BE2C (cell line): ENCODE data around the gene FAM234B.

Experiments used
- DNase-seq: peaks from one replicate; pipeline ENCODE4 v3.0.0-alpha.2; 2020
- H3K27me3 ChIP-seq: fragments of 250-450 bp; sonication (Bioruptor Pico); 2 replicates; pipeline ENCODE4 v1.5.1; 2020; ENCODE audit warnings: mild to moderate bottlenecking
- H3K36me3 ChIP-seq: fragments of 250-450 bp; sonication (Bioruptor Pico); 2 replicates; pipeline ENCODE4 v1.5.1; 2020; ENCODE audit warnings: mild to moderate bottlenecking
- H3K4me1 ChIP-seq: fragments of 250-450 bp; sonication (Bioruptor Pico); 2 replicates; pipeline ENCODE4 v1.5.1; 2020
- H3K4me3 ChIP-seq: 2 replicates; pipeline ENCODE4 v1.5.1; 2011; ENCODE audit warnings: low read depth, low read length
- H3K9me3 ChIP-seq: fragments of 250-450 bp; sonication (Bioruptor Pico); 2 replicates; pipeline ENCODE4 v1.5.1; 2020
- TF ChIP-seq, protein P1 (sequence below): IDR thresholded peaks from 2 replicates; pipeline ENCODE4 v1.5.1; 2012; ENCODE audit warnings: mild to moderate bottlenecking, low read depth, low read length

FAM234B gene

DNA sequence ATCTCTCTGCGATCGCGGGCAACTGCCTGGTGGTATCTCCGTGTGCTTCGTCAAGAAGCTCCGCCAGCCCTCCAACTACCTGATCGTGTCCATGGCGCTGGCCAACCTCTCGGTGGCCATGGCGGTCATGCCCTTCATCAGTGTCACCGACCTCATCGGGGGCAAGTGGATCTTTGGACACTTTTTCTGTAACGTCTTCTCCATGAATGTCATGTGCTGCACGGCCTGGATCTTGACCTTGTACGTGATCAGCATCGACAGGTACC, 42.5 kb upstream of the FAM234B start:
- Histone ChIP-seq H3K4me1 (no peaks in the 10 kb centered on the region), H3K36me3 (no peaks in the 10 kb centered on the region), H3K27me3 (peaks cover 17% of the 10 kb centered on the region), H3K9me3 (no peaks in the 10 kb centered on the region), H3K4me3 (peak overlapping the region; percentile 63)
- no peak for DNase-seq
- TF ChIP-seq, protein P1, sequence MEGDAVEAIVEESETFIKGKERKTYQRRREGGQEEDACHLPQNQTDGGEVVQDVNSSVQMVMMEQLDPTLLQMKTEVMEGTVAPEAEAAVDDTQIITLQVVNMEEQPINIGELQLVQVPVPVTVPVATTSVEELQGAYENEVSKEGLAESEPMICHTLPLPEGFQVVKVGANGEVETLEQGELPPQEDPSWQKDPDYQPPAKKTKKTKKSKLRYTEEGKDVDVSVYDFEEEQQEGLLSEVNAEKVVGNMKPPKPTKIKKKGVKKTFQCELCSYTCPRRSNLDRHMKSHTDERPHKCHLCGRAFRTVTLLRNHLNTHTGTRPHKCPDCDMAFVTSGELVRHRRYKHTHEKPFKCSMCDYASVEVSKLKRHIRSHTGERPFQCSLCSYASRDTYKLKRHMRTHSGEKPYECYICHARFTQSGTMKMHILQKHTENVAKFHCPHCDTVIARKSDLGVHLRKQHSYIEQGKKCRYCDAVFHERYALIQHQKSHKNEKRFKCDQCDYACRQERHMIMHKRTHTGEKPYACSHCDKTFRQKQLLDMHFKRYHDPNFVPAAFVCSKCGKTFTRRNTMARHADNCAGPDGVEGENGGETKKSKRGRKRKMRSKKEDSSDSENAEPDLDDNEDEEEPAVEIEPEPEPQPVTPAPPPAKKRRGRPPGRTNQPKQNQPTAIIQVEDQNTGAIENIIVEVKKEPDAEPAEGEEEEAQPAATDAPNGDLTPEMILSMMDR, result no peak

DNA sequence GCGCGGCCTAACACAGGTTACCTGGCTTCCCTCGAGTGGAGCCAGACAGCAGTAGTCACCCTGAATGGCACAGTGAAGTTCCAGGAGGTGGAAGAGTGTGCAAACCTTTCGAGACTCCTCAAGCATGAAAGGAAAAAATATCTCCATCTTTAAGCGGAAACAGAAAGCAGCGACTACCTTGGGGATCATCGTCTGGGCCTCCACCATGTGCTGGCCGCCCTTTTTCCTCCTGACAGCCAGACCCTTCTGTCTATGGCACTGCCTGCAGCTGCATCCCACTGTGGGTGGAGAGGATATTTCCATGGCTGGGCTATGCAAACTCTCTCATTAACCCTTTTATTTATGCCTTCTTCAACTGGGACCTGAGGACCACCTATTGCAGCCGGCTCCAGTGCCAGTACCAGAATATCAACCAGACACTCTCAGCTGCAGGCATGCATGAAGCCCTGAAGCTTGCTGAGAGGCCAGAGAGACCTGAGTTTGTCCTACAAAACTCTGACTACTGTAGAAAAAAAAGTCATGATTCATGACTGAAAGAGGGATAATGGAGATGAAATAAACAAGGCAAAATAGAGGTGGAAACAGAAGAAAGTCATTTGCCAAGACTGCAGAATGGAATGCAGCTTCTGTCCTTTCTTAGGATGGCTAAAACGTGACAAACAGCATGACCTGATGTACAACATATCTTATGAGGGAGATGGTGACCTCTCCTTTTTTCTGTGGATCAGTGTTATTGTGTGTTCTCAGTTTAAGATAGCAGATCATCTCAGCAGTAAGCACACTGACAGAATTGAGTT, 41.7 kb upstream of the FAM234B start:
- Histone ChIP-seq H3K4me3 (no peak overlapping the region), H3K4me1 (no peaks in the 10 kb centered on the region), H3K9me3 (no peaks in the 10 kb centered on the region), H3K27me3 (peaks cover 17% of the 10 kb centered on the region), H3K36me3 (no peaks in the 10 kb centered on the region)
- no peak for DNase-seq
- TF ChIP-seq, protein P1, result no peak

DNA sequence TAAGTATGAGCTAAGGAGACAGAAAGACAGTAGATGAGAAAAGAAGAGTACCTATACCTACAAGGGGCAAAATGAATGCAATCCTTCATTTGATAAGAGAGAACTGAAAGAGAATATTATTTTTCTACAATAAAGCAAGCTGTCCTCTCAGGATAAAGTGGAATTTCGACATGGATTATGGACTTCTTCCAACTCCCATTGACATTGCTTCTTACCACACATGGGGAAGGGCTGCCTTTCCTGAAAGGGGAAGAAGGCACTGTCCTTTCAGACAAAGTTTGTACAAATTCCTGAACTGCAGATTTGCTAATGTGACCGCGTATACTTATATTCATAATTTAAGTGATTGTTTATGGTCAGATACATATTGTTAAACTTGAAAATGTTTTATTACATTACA, 39.8 kb upstream of the FAM234B start:
- peaks cover 17% of the 10 kb centered on the region for H3K27me3 ChIP-seq
- H3K36me3 ChIP-seq, result no peaks in the 10 kb centered on the region
- no peak overlapping the region for H3K4me3 ChIP-seq
- no peak for DNase-seq
- H3K9me3 ChIP-seq, result no peaks in the 10 kb centered on the region
- no peaks in the 10 kb centered on the region for H3K4me1 ChIP-seq
- TF ChIP-seq, protein P1, result no peak

DNA sequence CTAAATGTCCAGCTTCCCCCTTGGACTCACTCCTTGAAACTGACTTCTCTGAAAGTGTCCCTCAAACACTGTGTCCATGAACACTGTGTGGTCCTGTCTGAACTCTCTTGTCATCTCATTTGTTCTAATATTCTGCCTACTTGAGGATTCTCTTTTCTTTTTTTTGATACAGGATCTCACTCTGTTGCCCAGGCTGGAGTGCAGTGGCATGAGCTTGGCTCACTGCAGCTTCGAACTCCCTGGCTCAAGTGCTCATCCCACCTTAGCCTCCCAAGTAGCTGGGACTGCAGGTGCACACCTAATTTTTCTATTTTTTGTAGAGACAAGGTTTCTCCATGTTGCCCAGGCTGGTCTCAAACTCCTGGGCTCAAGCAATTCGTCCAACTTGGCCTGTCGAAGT, 39.2 kb upstream of the FAM234B start:
- Histone ChIP-seq H3K9me3 (no peaks in the 10 kb centered on the region), H3K27me3 (peaks cover 17% of the 10 kb centered on the region), H3K4me1 (no peaks in the 10 kb centered on the region), H3K36me3 (no peaks in the 10 kb centered on the region), H3K4me3 (no peak overlapping the region)
- TF ChIP-seq, protein P1, result no peak
- DNase-seq, result no peak

DNA sequence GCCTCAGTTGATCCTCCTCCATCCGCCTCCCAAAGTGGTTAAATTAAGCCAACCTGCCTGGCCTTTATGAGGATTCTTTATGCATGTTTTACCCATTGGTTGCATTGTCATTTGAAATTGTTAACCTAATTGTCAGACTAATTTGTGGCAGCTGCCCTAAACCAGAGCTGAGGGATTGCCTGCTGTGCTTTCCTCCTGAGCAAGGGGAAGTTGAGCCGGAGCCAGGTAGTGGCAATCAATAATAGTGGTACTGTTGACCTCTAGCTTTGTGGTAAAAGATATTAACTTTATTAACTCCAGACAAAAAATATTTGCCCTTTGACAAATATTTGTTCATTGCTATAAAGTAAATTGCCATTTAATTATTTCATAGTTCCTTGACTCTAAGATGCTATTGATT, 38.5 kb upstream of the FAM234B start:
- DNase-seq, result no peak
- H3K4me1 ChIP-seq, result no peaks in the 10 kb centered on the region
- no peak overlapping the region for H3K4me3 ChIP-seq
- H3K9me3 ChIP-seq, result no peaks in the 10 kb centered on the region
- H3K27me3 ChIP-seq, result peaks cover 15% of the 10 kb centered on the region
- TF ChIP-seq, protein P1, result no peak
- no peaks in the 10 kb centered on the region for H3K36me3 ChIP-seq

DNA sequence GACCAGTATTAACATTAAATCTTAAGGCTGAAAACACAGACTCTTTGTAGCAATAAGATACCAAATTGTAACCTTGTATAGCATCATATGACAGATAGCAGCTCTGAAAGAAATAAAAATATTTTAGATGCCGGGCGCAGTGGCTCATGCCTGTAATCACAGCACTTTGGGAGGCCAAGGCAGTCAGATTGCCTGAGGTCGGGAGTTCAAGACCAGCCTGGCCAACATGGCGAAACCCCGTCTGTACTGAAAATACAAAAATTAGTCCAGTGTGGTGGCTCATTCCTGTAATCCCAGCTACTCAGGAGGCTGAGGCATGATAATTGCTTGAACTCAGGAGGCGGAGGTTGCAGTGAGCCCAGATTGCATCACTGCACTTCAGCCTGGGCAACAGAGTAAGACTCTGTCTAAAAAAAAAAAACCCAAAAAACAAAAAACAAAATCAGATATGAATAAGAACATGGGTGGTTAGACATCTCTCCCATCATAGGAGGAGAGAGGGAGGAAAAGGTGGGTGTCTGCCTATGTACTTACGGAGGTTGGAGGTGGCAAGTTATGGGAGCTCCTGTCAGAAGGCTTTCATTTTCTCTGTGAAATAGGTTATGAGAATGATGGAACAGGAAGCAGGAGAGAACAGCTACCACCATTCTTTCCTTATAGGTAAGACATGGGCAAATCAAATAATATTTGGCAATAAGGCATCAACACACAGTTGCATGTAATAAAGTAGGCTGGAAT, 36.5 kb upstream of the FAM234B start:
- no peak for DNase-seq
- Histone ChIP-seq H3K4me3 (no peak overlapping the region), H3K27me3 (peaks cover 9% of the 10 kb centered on the region), H3K4me1 (no peaks in the 10 kb centered on the region), H3K9me3 (no peaks in the 10 kb centered on the region), H3K36me3 (no peaks in the 10 kb centered on the region)
- TF ChIP-seq, protein P1, result no peak
